ENCODE results near the gene POLR2B. TPM values are rescaled to one million over a fixed set of nuclear protein-coding genes. Genes with fewer than 3 reads are reported as not detected.
A peak's percentile ranks its signal among the peaks of the same experiment; 100 is the strongest.

POLR2B gene
- total RNA-seq (2021; fragmentation: NEBNext Ultra II Directional; extraction: Animal tissue kit (Norgen Biotek cat#: 25700)) (99.9 and 115 TPM in 2 replicates), polyA plus RNA-seq (2011; rRNA removed) (36.5 and 59.3 TPM in 2 replicates), polyA minus RNA-seq (2011; rRNA and poly(A)+ RNA removed) (87.9 and 126 TPM in 2 replicates)
- 72.8 TPM for polyA plus RNA-seq (2011; cell fraction: cytosol; rRNA removed)
- polyA plus RNA-seq (2011; cell fraction: nucleus; rRNA removed) = 41.0 TPM
- polyA plus RNA-seq (2012, experiment 1 of 2) = 70.8 to 124 TPM (median 87.4 TPM) in 4 replicates
- 5.2 TPM for polyA plus RNA-seq (2012, experiment 2 of 2)
- polyA plus RNA-seq (2013, experiment 1 of 2) = 57.4 TPM
- polyA plus RNA-seq (2013, experiment 2 of 2) = 56.5 TPM
- 41.6 TPM for polyA minus RNA-seq (2011; cell fraction: cytosol; rRNA and poly(A)+ RNA removed)
- polyA minus RNA-seq (2011; cell fraction: nucleus; rRNA and poly(A)+ RNA removed) = 67.9 TPM
- long read RNA-seq, experiment 1, transcript POLR2B-201 (25 exons, 3,748 nt) = major isoform, 11 of 74 reads
- long read RNA-seq, experiment 1, partial matches to known transcripts = 51 of 74 reads
- long read RNA-seq, experiment 1, other reads (novel, unspliced or antisense) = 9 of 74 reads
- long read RNA-seq, experiment 2, transcript POLR2B-201 (25 exons, 3,748 nt) = major isoform, 14 of 55 reads
- long read RNA-seq, experiment 2, partial matches to known transcripts = 35 of 55 reads
- long read RNA-seq, experiment 2, other reads (novel, unspliced or antisense) = 5 of 55 reads

- Histone ChIP-seq H2AFZ (ENCODE audit: low read length) (peak within 1 kb of the TSS; percentile 38; the same call in 1 of the 2 replicates), H3K4me3 (ENCODE audit: extremely low read depth in 1 of 4, insufficient read depth in 2 of 4, low read depth in 3 of 4, low read length in 4 of 4) (peak within 1 kb of the TSS; percentile 85 to 92 (median 90)), H2AK5ac (ENCODE audit: low read depth, low read length) (peak within 1 kb of the TSS; percentile 98; the same call in 1 of the 2 replicates), H3K14ac (ENCODE audit: insufficient read length) (peak within 1 kb of the TSS; percentile 92), H2BK15ac (ENCODE audit: low read length) (no peak within 1 kb of the TSS), H4K5ac (ENCODE audit: insufficient read length, low read depth, low read length) (peak within 1 kb of the TSS; percentile 80), H3K23ac (ENCODE audit: insufficient read length) (no peak within 1 kb of the TSS), H3K9me3 (ENCODE audit: insufficient read depth in 2 of 2, low read depth in 1 of 2, low read length in 1 of 2) (no peaks in the 10 kb centered on the region), H4K91ac (replicated peaks; ENCODE audit: insufficient read length, low read length) (peak within 1 kb of the TSS; percentile 79), H2BK120ac (replicated peaks; ENCODE audit: low read depth, low read length) (no peak within 1 kb of the TSS), H4K8ac (ENCODE audit: extremely low read depth, insufficient read depth, low read length) (peak within 1 kb of the TSS; percentile 94; the same call in 1 of the 2 replicates), H3K79me2 (ENCODE audit: control insufficient read depth in 1 of 2, insufficient read depth in 2 of 2, low read length in 2 of 2) (peaks cover 47 to 78% of the 10 kb centered on the region in 2 experiments), H3K18ac (ENCODE audit: extremely low read depth, low read length) (peak within 1 kb of the TSS; percentile 87), H3K4me2 (ENCODE audit: insufficient read depth in 1 of 2, low read depth in 2 of 2, low read length in 2 of 2) (peak within 1 kb of the TSS; percentile 94 to 96), H3K4me1 (replicated peaks in 1 of 4; ENCODE audit: control insufficient read depth in 3 of 4, insufficient read depth in 4 of 4, low read length in 3 of 4) (peaks cover 0 to 4% (median 0%) of the 10 kb centered on the region in 4 experiments; a peak in 3 of 7 replicates), H3K79me1 (ENCODE audit: low read depth, low read length) (peaks cover 7% of the 10 kb centered on the region), H2BK20ac (ENCODE audit: low read length) (no peak within 1 kb of the TSS), H3K36me3 (ENCODE audit: control insufficient read depth in 2 of 4, insufficient read depth in 4 of 4, low read length in 3 of 4) (peaks cover 0 to 2% (median 0%) of the 10 kb centered on the region in 4 experiments; a peak in 3 of 8 replicates), H3K56ac (replicated peaks; ENCODE audit: insufficient read length, low read depth, low read length) (peak within 1 kb of the TSS; percentile 51), H3K27ac (ENCODE audit: low read depth, low read length) (peak within 1 kb of the TSS; percentile 42), H2BK5ac (ENCODE audit: low read depth, low read length) (peak within 1 kb of the TSS; percentile 96), H3K23me2 (ENCODE audit: low read depth, low read length) (peaks cover 18% of the 10 kb centered on the region), H3K9ac (replicated peaks in 1 of 4; ENCODE audit: extremely low read depth in 1 of 4, low read depth in 3 of 4, low read length in 3 of 4) (peak within 1 kb of the TSS; percentile 85 to 100 (median 88)), H3K4ac (replicated peaks; ENCODE audit: insufficient read length, low read depth, low read length) (no peak within 1 kb of the TSS), H4K20me1 (replicated peaks in 1 of 2; ENCODE audit: control insufficient read depth in 1 of 2, insufficient read depth in 2 of 2, low read length in 2 of 2) (peaks cover 7 to 14% of the 10 kb centered on the region in 2 experiments), H2BK12ac (ENCODE audit: low read depth, low read length) (peak within 1 kb of the TSS; percentile 91), H3K27me3 (replicated peaks in 1 of 4; ENCODE audit: control insufficient read depth in 3 of 4, extremely low read depth in 1 of 4, insufficient read depth in 3 of 4, low read length in 3 of 4) (no peaks in the 10 kb centered on the region; a peak in 1 of 7 replicates)
- 3% methylated on average over 37 of the region's 37 CpGs; no CpG with 5 or more reads in 1 of the 2 experiments for WGBS, 2 experiments (ENCODE audit: extremely low coverage in 1 of 2, insufficient coverage in 1 of 2, insufficient read length in 1 of 2, insufficient replicate concordance in 2 of 2, low coverage in 1 of 2, low lambda C conversion rate in 2 of 2, missing lambda C conversion rate in 1 of 2)
- FAIRE-seq (peak; percentile 13), DNase-seq (ENCODE audit: low read depth in 1 of 2, low spot score in 2 of 2) (peak; percentile 89 to 93)
- CTCF ChIA-PET (ENCODE audit: partially characterized antibody) = interaction anchor here (0.5 to 3.3 kb wide), 2 partner anchors 18 to 315 kb away, joined by 6 to 12 read pairs; no protein-coding TSS in a partner anchor
- POLR2A ChIA-PET (ENCODE audit: partially characterized antibody) = interaction anchor here (0.7 to 4.6 kb wide), 22 partner anchors 8 to 1013 kb away, joined by 3 to 55 read pairs (median 6); partner anchors contain the start of genes PAICS, PPAT, REST and SPINK2
- TF ChIP-seq TAF7 (optimal IDR thresholded peaks at IDR 0.05; ENCODE audit: borderline replicate concordance, low read depth, low read length) = peak; percentile 75
- no peak for TF ChIP-seq JUND (IDR thresholded peaks at IDR 0.05; ENCODE audit: low read length)
- TF ChIP-seq SIN3A (conservative IDR thresholded peaks at IDR 0.05 in 1 of 2, IDR thresholded peaks at IDR 0.05 in 1 of 2; ENCODE audit: low read depth in 1 of 2, low read length in 2 of 2) = 0 out of 4 replicates have a peak, but pooled peaks of 1 of the 2 experiments have one; percentile 81
- no peak for TF ChIP-seq RXRA (IDR thresholded peaks at IDR 0.05; ENCODE audit: insufficient read depth, low read depth, low read length)
- TF ChIP-seq POLR2AphosphoS5 (IDR thresholded peaks at IDR 0.05; ENCODE audit: low read depth, low read length) = peak; percentile 91
- peak; percentile 82 for TF ChIP-seq ASH2L (IDR thresholded peaks at IDR 0.05; ENCODE audit: low read length)
- peak; percentile 87 for TF ChIP-seq PHF8 (conservative IDR thresholded peaks at IDR 0.05; ENCODE audit: low read depth, low read length)
- TF ChIP-seq E2F6 (IDR thresholded peaks at IDR 0.05) = peak; percentile 63
Observed at GRCh38 chr4:56978750-56979303, at the start of gene POLR2B. Gene POLR2B, plus strand, starts transcription at chr4:56978896. Its CDS starts 90 bp downstream, at chr4:56978986.
